Fibroblast of skin of left quadriceps (primary cell): ENCODE measurements around the gene CIAO3.
"Not testable (repeated sequence)": the region's sequence is repeated elsewhere in the genome, so short reads cannot be mapped to it uniquely, and the experiment has no call there.

Source experiments
- DNase-seq, 2 experiments: peaks; one replicate each; pipeline ENCODE4 v3.0.0-alpha.2; 2013; ENCODE audit warnings: low read depth in 2 of 2

CIAO3 gene

GRCh38 chr16:776298-776697 lies 35.5 kb upstream of the CIAO3 start:
- DNase-seq = not testable (repeated sequence)

- no peak for DNase-seq
Observed at GRCh38 chr16:775236-775796, 34.5 kb upstream of the CIAO3 start.

- no peak for DNase-seq
Observed at GRCh38 chr16:774086-775001, 33.5 kb upstream of the CIAO3 start.

GRCh38 chr16:772959-773358 lies 32.2 kb upstream of the CIAO3 start:
- no peak for DNase-seq

GRCh38 chr16:770411-770810 lies 29.6 kb upstream of the CIAO3 start:
- DNase-seq = no peak

GRCh38 chr16:769934-770333 lies 29.1 kb upstream of the CIAO3 start:
- DNase-seq = no peak

GRCh38 chr16:769184-769784 lies 28.5 kb upstream of the CIAO3 start:
- no peak for DNase-seq

GRCh38 chr16:768428-768827 lies 27.6 kb upstream of the CIAO3 start:
- no peak for DNase-seq

GRCh38 chr16:767743-768235 lies 27.0 kb upstream of the CIAO3 start:
- DNase-seq = no peak

GRCh38 chr16:766820-767640 lies 26.2 kb upstream of the CIAO3 start:
- no peak for DNase-seq

- no peak for DNase-seq
Observed at GRCh38 chr16:766008-766819, 25.4 kb upstream of the CIAO3 start.

- DNase-seq = no peak
Observed at GRCh38 chr16:765488-765865, 24.7 kb upstream of the CIAO3 start.

- DNase-seq = no peak
Observed at GRCh38 chr16:764848-765487, 24.2 kb upstream of the CIAO3 start.

- no peak for DNase-seq
Observed at GRCh38 chr16:764184-764750, 23.5 kb upstream of the CIAO3 start.

GRCh38 chr16:763369-764183 lies 22.8 kb upstream of the CIAO3 start:
- no peak for DNase-seq

GRCh38 chr16:762595-763268 lies 21.9 kb upstream of the CIAO3 start:
- DNase-seq = no peak

GRCh38 chr16:761625-762513 lies 21.1 kb upstream of the CIAO3 start:
- no peak for DNase-seq
